Lower leg skin (tissue), 4 donors: Measurements from ENCODE around the gene FCHO1. TPM values are rescaled to one million over a fixed set of nuclear protein-coding genes. Genes with fewer than 3 reads are reported as not detected.

Experiments used
- DNase-seq, 2 donors: peaks; one replicate each; pipeline ENCODE4 v3.0.0-alpha.2; 2019; ENCODE audit warnings: low spot score in 2 of 2
- H3K4me3 ChIP-seq: fragments of 200-600 bp; sonication (generic); 2 replicates; pipeline ENCODE4 v1.5.1; 2017; ENCODE audit warnings: mild to moderate bottlenecking, low read depth; ENCODE audit not compliant: poor library complexity, severe bottlenecking
- CTCF ChIP-seq, 3 donors: fragments of 450-650 bp; IDR thresholded peaks; one replicate each; pipeline ENCODE4 v1.5.1; 2016; ENCODE audit warnings: antibody characterized with exemption in 3 of 3, mild to moderate bottlenecking in 3 of 3, moderate library complexity in 2 of 3
- POLR2A ChIP-seq, 2 donors: fragments of 450-650 bp; IDR thresholded peaks; one replicate each; pipeline ENCODE4 v1.6.1; 2016 to 2017; ENCODE audit warnings: antibody characterized with exemption in 2 of 2, mild to moderate bottlenecking in 1 of 2, moderate library complexity in 1 of 2
- WGBS, 2 donors: methylation state at CpG; one replicate each; pipeline ENCODE4 v1.1.5; 2018; 5-methylcytosine and 5-hydroxymethylcytosine counted together
- intact Hi-C: fragments of 100-400 bp; cut with DNase I; formaldehyde crosslinking; loops from one replicate; pipeline ENCODE4 v1.15.0; 2023; ENCODE audit warnings: low total_unique reads
- total RNA-seq, 4 donors: library from RNA; depleted of rRNA; stranded (reverse); fragments of >200 nt; gene quantifications; one replicate each; pipeline ENCODE4 v1.1.0, GENCODE V29; 2016

Gene FCHO1
- total RNA-seq, 4 donors from 2014 or later, result 38.7 to 78.4 (median 56.3) TPM

- no peak for TF ChIP-seq POLR2A (IDR thresholded peaks at IDR 0.05)
- no peak for TF ChIP-seq CTCF (IDR thresholded peaks at IDR 0.05)
- no peak for DNase-seq
- no peak overlapping the region for H3K4me3 ChIP-seq
- intact Hi-C loops, result no loop called here
- WGBS, 2 donors, result 60 to 62% methylated on average over 3 to 6 of the region's 6 CpGs
Observed at GRCh38 chr19:17748884-17749638, 2.2 kb upstream of the FCHO1 start.

GRCh38 chr19:17749912-17750317 lies 1.4 kb upstream of the FCHO1 start:
- TF ChIP-seq POLR2A (IDR thresholded peaks at IDR 0.05), result no peak
- no peak for TF ChIP-seq CTCF (IDR thresholded peaks at IDR 0.05)
- 19 to 31% methylated on average over 8 of the region's 8 CpGs for WGBS, 2 donors
- no peak overlapping the region for H3K4me3 ChIP-seq
- DNase-seq, result no peak
- intact Hi-C loops, result no loop called here

- intact Hi-C loops, result no loop called here
- 72 to 77% methylated on average over 2 of the region's 2 CpGs for WGBS, 2 donors
- no peak for DNase-seq
- H3K4me3 ChIP-seq, result no peak overlapping the region
- TF ChIP-seq CTCF (IDR thresholded peaks at IDR 0.05) (no peak), POLR2A (IDR thresholded peaks at IDR 0.05) (no peak)
Observed at GRCh38 chr19:17751912-17752273, 616 bp downstream of the FCHO1 start.

GRCh38 chr19:17752865-17753639 lies 1.8 kb downstream of the FCHO1 start:
- no peak for DNase-seq
- WGBS, 2 donors, result 86 to 87% methylated on average over 7 of the region's 7 CpGs
- intact Hi-C loops, result no loop called here
- TF ChIP-seq CTCF (IDR thresholded peaks at IDR 0.05), result no peak
- TF ChIP-seq POLR2A (IDR thresholded peaks at IDR 0.05), result no peak
- no peak overlapping the region for H3K4me3 ChIP-seq

- H3K4me3 ChIP-seq, result no peak overlapping the region
- no peak for DNase-seq
- TF ChIP-seq POLR2A (IDR thresholded peaks at IDR 0.05) (no peak), CTCF (IDR thresholded peaks at IDR 0.05) (no peak)
- intact Hi-C loops, result no loop called here
- 51 to 55% methylated on average over 9 of the region's 9 CpGs for WGBS, 2 donors
Observed at GRCh38 chr19:17753976-17754375, 2.7 kb downstream of the FCHO1 start.
